ENCODE results near the gene STEAP3.

DNA sequence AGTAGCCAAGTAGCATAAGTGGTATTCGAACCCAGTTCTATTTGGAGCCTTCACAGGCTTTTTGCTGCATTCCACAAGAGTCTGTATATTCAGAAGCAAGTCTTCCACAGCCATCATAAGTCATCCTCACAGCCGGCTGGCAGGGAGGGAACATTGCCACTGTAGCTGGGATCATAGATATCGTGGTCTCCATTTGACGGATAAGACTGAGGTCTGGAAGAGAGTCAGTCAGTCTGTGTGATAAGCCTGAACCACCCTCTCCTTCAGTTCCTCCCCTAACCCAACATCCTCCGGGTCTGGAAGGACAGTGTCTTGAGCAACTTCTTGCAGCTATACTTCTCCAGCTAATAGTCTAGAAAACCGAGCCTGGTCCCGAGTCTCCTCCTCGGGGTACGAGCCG is 48.1 kb upstream of the STEAP3 start:
- TF ChIP-seq, protein P1, sequence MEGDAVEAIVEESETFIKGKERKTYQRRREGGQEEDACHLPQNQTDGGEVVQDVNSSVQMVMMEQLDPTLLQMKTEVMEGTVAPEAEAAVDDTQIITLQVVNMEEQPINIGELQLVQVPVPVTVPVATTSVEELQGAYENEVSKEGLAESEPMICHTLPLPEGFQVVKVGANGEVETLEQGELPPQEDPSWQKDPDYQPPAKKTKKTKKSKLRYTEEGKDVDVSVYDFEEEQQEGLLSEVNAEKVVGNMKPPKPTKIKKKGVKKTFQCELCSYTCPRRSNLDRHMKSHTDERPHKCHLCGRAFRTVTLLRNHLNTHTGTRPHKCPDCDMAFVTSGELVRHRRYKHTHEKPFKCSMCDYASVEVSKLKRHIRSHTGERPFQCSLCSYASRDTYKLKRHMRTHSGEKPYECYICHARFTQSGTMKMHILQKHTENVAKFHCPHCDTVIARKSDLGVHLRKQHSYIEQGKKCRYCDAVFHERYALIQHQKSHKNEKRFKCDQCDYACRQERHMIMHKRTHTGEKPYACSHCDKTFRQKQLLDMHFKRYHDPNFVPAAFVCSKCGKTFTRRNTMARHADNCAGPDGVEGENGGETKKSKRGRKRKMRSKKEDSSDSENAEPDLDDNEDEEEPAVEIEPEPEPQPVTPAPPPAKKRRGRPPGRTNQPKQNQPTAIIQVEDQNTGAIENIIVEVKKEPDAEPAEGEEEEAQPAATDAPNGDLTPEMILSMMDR (IDR thresholded peaks at IDR 0.05; ENCODE audit: low read length), result no peak
- TF ChIP-seq EZH2 (optimal IDR thresholded peaks at IDR 0.05; ENCODE audit: low read depth, low read length) (no peak), EZH2phosphoT487 (IDR thresholded peaks at IDR 0.05; ENCODE audit: low read length) (no peak)
